HG02981 (cell line): ENCODE measurements around the gene MCC.
"Not testable (repeated sequence)": the region's sequence is repeated elsewhere in the genome, so short reads cannot be mapped to it uniquely, and the experiment has no call there.

Experiments
- ATAC-seq: cut with Tn5 transposase; IDR thresholded peaks from one replicate; pipeline ENCODE4 v1.9.1; 2021; ENCODE audit warnings: mild to moderate bottlenecking, moderate library complexity; ENCODE audit not compliant: unreplicated experiment

Gene MCC

DNA sequence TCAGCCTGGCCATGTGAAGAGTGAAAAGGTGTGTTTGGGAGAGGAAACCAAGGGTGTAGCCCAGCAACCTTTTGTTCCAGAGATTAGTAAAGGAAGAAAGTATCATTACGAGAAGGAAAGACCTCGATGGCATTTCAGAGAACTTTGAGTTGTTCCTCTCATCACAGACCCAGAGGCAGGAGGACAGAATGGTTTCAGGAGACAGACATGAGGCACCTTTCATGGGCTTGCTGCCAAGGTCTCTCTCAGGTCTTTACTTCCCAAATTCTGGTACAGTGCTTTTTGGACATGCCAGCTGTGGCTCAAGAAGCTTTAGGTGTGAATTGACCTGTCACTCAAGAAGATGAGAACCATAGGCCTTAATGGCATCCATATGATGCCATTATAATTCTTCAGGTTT, 2.8 kb upstream of the MCC start:
- ATAC-seq: no peak

- no peak for ATAC-seq
Measured at GRCh38 chr5:113490317-113490716, 2.1 kb upstream of the MCC start.

GRCh38 chr5:113489299-113489698, 1.0 kb upstream of the MCC start:
- ATAC-seq: peak; percentile 58

GRCh38 chr5:113488645-113489184, 462 bp upstream of the MCC start:
- ATAC-seq: no peak

- ATAC-seq: no peak
Measured at GRCh38 chr5:113487416-113487780, 855 bp downstream of the MCC start.

DNA sequence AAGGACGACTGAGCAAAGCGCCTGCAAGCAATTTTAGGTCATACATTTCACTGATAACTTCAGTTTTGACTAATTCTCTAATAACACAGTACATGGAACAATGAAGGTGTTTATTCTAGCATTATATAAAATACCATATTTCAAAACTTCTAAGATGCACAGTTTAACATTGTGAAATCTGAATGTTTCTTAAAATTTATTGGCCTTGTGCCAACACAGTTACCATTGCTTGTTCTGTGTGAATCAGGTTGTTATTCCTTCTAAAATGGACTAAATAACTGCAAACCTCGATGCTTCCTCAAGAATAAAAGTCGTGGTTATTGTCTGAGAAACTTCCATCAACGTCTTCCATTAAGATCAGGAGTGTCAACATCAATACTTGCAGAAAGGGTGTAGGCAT, 8.0 kb downstream of the MCC start:
- no peak for ATAC-seq

GRCh38 chr5:113478691-113479090, 9.6 kb downstream of the MCC start:
- ATAC-seq: no peak

DNA sequence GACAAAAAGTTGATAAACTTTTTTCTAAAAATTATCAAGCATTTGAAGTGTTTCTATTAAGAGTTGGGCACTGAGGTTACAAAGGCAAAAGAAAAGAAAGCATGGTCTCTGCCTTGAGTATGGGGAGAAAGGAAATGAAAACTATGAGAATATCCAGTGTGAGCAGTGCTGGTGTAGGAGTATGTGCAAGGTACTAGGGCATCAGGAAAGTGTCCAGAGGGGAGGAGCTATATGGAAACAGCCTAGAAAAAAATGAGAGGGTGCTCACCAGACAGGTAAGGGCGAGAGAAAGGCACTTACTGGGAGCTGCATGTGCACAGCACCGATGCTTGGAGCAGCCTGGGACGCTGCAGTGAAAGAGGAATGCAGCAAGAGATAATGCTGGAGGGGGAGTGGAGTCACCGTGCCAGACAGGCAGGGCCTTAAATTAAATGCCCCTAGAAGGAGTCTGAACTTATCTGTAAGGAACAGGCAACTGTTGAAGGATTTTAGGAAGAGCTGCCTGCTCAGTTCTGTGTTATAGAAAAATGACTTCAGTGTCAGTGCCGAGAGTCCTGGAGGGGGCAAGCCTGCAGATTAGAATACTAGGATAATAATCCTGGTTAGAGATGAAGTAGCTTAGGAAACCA, 14.0 kb downstream of the MCC start:
- no peak for ATAC-seq

- ATAC-seq: no peak
Measured at GRCh38 chr5:113463032-113463431, 25.2 kb downstream of the MCC start.

DNA sequence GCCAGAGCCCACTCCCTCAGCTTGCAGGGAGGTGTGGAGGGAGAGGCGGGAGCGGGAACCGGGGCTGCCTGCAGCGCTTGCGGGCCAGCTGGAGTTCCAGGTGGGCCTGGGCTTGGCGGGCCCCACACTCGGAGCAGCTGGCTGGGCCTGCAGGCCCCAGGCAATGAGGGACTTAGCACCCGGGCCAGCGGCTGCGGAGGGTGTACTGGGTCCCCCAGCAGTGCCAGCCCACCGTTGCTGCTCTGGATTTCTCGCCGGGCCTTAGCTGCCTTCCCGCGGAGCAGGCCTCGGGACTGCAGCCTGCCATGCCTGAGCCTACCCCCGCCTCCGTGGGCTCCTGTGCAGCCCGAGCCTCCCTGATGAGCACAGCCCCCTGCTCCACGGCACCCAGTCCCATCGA, 31.1 kb downstream of the MCC start:
- ATAC-seq: not testable (repeated sequence)

GRCh38 chr5:113452941-113453340, 35.3 kb downstream of the MCC start:
- ATAC-seq: no peak

DNA sequence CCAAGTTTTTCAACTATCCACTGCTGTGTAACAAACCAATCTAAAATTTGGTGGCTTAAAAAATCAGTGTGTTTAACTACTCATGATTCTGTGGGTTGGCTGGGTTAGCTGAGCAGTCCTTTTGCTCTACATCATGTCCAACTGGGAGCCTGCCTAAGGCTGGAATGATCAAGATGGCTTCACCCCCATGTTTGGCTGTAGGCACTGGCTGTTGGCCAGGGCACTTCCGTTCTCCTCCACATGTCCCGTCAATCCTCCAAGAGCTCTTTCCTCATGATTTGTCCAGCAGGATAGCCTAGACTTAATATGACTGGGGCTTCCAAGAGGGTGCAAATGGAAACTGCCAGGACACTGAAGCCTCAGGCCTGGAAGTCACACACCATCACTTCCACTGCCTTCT, 36.5 kb downstream of the MCC start:
- no peak for ATAC-seq

GRCh38 chr5:113450929-113451328, 37.3 kb downstream of the MCC start:
- no peak for ATAC-seq

- ATAC-seq: no peak
Measured at GRCh38 chr5:113450462-113450861, 37.8 kb downstream of the MCC start.

DNA sequence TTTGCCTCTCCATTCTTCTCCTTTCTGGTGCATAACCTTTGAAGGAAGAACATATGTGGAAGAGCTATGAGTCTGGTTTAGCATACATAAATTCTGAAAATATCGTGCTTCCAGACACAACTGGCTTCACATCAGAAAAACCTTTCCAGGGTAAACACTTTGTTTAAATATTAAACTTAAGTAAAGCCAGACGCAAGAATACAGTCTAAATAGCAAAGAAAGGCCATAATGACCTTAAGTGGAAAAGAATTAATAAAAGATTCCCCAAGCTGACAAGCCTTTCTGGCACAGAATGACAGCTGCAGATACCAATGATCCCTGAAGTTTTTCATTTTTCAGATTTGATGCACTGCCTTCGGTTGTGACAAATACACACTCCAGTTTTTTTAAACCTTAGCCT, 40.0 kb downstream of the MCC start:
- ATAC-seq: no peak

DNA sequence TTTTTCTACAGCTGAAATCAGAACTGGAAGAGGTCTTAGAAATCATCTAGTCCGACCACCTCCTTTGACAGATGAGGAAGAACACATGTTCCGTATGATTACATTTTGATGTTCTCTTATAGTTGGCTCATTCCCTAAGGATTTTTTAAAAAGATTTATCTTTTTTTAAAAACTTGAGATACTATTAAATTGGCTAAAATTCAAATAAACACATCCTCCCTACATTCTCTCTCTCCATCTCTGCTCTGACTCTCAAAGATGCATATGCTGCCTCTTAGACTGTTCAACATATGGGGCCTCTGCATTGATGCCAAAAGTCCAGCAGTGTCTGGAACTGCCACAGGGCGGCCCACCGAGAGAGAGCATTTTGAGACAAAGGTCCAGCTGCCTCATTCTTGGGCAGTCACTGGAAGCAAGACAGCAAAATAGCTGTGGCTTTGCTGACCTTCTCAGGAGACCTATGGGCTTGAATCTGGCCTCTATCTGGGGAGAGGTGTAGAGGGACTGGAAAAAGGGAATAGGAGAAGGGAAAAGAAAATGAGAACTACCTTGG, 40.7 kb downstream of the MCC start:
- ATAC-seq: no peak

GRCh38 chr5:113446358-113446927, 41.8 kb downstream of the MCC start:
- no peak for ATAC-seq

GRCh38 chr5:113437111-113437510, 51.1 kb downstream of the MCC start:
- no peak for ATAC-seq

GRCh38 chr5:113435575-113435974, 52.7 kb downstream of the MCC start:
- no peak for ATAC-seq

DNA sequence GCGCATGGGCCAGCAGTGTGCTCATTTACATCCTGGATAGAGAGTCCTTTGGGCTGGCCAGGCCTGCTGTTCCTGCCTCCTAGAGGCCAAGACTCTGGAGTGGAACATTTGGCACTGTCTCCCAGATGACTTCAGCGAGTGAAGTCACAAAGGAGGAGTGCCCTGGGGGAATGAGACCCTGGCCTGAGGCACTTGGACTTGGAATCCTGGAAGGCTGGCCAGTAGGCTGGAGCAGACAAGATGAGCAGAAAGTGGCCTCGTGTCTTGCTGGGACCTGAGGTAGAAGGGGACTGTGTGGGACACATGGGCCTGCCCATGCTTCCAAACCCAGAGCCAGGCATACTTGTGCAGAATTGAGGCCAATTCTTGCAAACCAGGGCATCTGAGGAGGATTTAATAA, 53.4 kb downstream of the MCC start, which contains the start of gene TSSK1B:
TSS of gene TSSK1B (minus strand) at position 101 of the 400 bp plus-strand sequence. CDS start 150 bp downstream, outside the sequence.
- ATAC-seq: no peak

GRCh38 chr5:113433862-113434612, 54.2 kb downstream of the MCC start:
- no peak for ATAC-seq

DNA sequence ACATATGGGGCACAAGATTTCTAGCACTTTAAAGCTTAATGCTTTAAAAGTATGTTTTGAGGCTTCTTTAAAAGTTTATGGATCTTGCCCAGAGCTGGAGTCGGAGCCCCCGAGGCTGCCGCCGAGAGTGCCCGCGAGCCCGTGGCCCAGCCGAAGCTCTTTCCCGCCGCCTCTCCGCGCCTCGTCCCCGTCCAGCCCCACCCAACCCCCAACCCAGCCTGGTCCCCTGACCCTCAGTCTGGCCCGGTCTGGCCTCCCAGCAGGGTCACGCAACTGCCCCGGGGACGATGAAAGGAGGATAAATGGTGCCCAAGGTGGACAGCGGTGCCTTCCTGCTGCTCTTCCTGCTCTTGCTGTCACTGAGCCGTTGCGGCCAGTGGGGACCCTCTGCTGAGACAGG, 55.2 kb downstream of the MCC start:
- no peak for ATAC-seq
